Aortic smooth muscle cell (primary cell): ENCODE measurements around the gene KRT12. TPM values are rescaled to one million over a fixed set of nuclear protein-coding genes. Genes with fewer than 3 reads are reported as not detected.

Experiments
- total RNA-seq: library from RNA; depleted of rRNA; stranded (reverse); fragments of >200 nt; gene quantifications from 2 replicates; pipeline ENCODE4 v1.2.3, GENCODE V29; 2014

The KRT12 gene
- not detected in 2 replicates for total RNA-seq

DNA sequence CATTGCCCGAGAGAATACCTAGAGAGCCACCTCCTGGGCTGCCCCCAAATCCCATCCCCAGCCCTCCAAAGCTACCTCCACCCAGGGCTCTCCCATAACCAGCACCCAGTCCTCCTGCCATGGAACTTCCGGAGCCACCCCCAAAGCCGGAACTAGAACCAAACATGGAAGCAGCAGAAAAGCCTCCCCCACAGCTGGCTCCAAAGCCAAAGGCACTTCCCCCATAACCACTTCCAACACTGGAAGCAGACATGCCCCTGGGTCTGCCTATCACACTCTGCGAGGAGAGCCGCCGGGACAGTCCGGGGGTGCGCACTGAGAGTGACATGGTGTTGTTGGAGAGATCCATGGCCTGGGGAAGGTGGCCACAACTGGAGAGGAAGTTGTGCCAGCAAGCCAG, at the start of gene KRT12:
KRT12 (minus strand) TSS at position 386 of the 400 bp plus-strand sequence; CDS start at position 349, 37 bp downstream.

DNA sequence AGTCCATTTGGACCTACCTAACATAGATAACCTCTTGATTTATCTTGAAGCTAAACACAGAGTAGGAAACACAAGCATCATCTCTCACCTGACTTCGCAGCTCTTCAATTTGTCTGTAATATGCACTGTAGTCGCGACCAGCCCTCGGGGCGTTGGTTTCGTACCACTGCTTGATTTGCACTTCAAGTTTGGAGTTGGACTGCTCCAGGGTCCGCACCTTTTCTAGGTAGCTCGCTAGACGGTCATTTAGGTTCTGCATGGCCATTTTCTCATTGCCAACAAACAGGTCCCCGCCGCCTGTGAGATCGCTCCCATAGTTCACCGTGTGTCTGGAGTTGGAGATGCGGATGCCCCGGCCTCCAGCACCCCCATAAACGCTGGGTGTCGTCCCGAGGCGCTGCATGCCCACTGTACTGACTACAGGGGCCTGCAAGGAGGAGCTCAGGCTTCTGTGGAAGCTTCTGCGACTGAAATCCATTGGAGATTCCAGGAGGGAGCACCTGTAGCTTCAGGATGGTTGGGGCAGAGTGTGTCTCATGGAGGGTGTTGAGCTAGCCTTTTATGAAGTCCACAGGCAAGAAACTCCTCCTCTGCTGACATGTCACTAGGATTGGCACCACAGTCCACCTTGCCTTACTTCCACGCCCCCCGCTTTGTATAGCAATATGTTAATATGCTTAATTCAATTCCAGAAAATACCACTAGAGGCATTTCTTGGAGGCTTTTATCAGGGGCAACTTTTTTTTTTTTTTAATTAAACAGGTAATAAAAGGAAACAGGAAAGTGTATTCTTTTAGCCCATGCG, 17.9 kb upstream of the KRT12 start, which contains the start of gene KRT20:
KRT20 (minus strand) TSS at position 535 of the 805 bp plus-strand sequence; CDS start at position 478, 57 bp downstream.

DNA sequence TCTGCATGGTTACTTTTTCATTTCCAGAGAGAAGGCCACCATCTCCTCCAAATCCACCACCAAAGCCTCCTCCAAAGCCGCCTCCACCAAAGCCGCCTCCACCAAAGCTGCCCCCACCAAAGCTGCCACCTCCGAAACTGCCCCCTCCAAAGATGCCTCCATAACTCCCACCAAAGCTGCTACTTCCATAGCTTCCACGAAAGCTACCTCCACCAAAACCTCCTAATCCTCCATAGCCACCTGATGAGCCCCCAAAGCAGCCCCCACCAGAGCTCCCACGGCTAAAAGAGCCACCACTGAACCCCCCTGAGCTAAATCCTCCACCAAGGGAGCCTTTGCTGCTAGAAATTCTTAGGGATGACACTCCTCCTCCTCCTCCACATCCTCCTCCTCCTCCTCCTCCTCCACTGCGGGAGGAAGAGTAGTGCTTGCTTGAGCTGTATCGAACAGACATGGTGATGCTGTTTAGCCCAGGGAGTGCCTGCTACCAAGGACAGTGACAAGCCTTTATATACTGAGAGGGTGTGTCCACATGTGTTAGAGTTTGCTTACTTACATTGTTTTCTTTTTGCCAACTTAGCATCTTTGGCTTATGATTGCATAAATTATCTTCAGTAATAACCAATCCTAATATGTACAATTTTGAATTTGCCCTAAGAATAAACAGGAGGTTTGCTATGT, 44.8 kb downstream of the KRT12 start, which contains the start of gene KRT10:
KRT10 (minus strand) TSS at position 483 of the 681 bp plus-strand sequence; CDS start at position 454, 29 bp downstream.

Other genes starting within 250 kb of the KRT12 start
- 92.3 and 94.1 TPM in 2 replicates for gene SMARCE1, start 219.4 kb downstream of the KRT12 start, total RNA-seq
- gene KRT222, start 202.0 kb downstream of the KRT12 start, total RNA-seq: not detected in 2 replicates
- gene KRT24, start 163.5 kb downstream of the KRT12 start, total RNA-seq: not detected in 2 replicates
- not detected in 2 replicates for gene KRT25, start 111.9 kb downstream of the KRT12 start, total RNA-seq
- gene KRT26, start 95.0 kb downstream of the KRT12 start, total RNA-seq: not detected in 2 replicates
- gene KRT27, start 84.7 kb downstream of the KRT12 start, total RNA-seq: not detected in 2 replicates
- gene KRT28, start 67.3 kb downstream of the KRT12 start, total RNA-seq: not detected in 2 replicates
- 3.0 and 3.8 TPM in 2 replicates for gene KRT10, start 44.6 kb downstream of the KRT12 start, total RNA-seq
- not detected in 2 replicates for gene KRT20, start 18.0 kb upstream of the KRT12 start, total RNA-seq
- gene KRT23, start 70.4 kb upstream of the KRT12 start, total RNA-seq: not detected in 2 replicates
- gene KRT39, start 99.7 kb upstream of the KRT12 start, total RNA-seq: not detected in 2 replicates
- not detected in 2 replicates for gene KRT40, start 117.1 kb upstream of the KRT12 start, total RNA-seq
- not detected in 2 replicates for gene KRTAP3-3, start 126.9 kb upstream of the KRT12 start, total RNA-seq
- gene KRTAP3-2, start 132.7 kb upstream of the KRT12 start, total RNA-seq: not detected in 2 replicates
- not detected in 2 replicates for gene KRTAP3-1, start 141.9 kb upstream of the KRT12 start, total RNA-seq
- gene KRTAP1-5, start 160.0 kb upstream of the KRT12 start, total RNA-seq: not detected in 2 replicates
- gene KRTAP1-4, start 163.0 kb upstream of the KRT12 start, total RNA-seq: not detected in 2 replicates
- gene KRTAP1-3, start 167.7 kb upstream of the KRT12 start, total RNA-seq: not detected in 2 replicates
- gene KRTAP1-1, start 174.2 kb upstream of the KRT12 start, total RNA-seq: not detected in 2 replicates
- gene KRTAP2-1, start 180.1 kb upstream of the KRT12 start, total RNA-seq: not detected in 2 replicates
- not detected in 2 replicates for gene KRTAP2-2, start 188.0 kb upstream of the KRT12 start, total RNA-seq
- not detected in 2 replicates for gene KRTAP2-3, start 192.9 kb upstream of the KRT12 start, total RNA-seq
- not detected in 2 replicates for gene KRTAP2-4, start 198.7 kb upstream of the KRT12 start, total RNA-seq
- not detected in 2 replicates for gene KRTAP4-7, start 216.9 kb upstream of the KRT12 start, total RNA-seq
- gene KRTAP4-8, start 230.9 kb upstream of the KRT12 start, total RNA-seq: not detected in 2 replicates
- gene KRTAP4-16, start 235.0 kb upstream of the KRT12 start, total RNA-seq: not detected in 2 replicates
- not detected in 2 replicates for gene KRTAP4-9, start 238.2 kb upstream of the KRT12 start, total RNA-seq